IPS-20b (cell line): ENCODE measurements around the gene TUBA4A.
A peak's percentile ranks its signal among the peaks of the same experiment; 100 is the strongest.

Source experiments
- H3K27ac ChIP-seq: one replicate; pipeline ENCODE4 v1.5.1; 2013; ENCODE audit warnings: low read length
- H3K27me3 ChIP-seq: 2 replicates; pipeline ENCODE4 v1.6.1; 2013; ENCODE audit warnings: mild to moderate bottlenecking, low read length, inconsistent platforms; ENCODE audit not compliant: insufficient read depth
- H3K36me3 ChIP-seq: 2 replicates; pipeline ENCODE4 v1.6.1; 2013; ENCODE audit warnings: low read depth, mild to moderate bottlenecking, inconsistent platforms, low read length, moderate library complexity; ENCODE audit not compliant: insufficient read depth
- H3K4me1 ChIP-seq: 2 replicates; pipeline ENCODE4 v1.6.1; 2013; ENCODE audit warnings: mild to moderate bottlenecking, control low read depth, inconsistent platforms, low read length, moderate library complexity; ENCODE audit not compliant: insufficient read depth
- H3K4me3 ChIP-seq: 2 replicates; pipeline ENCODE4 v1.5.1; 2013; ENCODE audit warnings: mild to moderate bottlenecking, low read length, inconsistent platforms
- H3K9ac ChIP-seq: 2 replicates; pipeline ENCODE4 v1.6.1; 2013; ENCODE audit warnings: low read depth, mild to moderate bottlenecking, inconsistent platforms, low read length, moderate library complexity
- H3K9me3 ChIP-seq: 2 replicates; pipeline ENCODE4 v1.6.1; 2013; ENCODE audit warnings: mild to moderate bottlenecking, low read depth, low read length, inconsistent platforms; ENCODE audit not compliant: insufficient read depth

TUBA4A gene

DNA sequence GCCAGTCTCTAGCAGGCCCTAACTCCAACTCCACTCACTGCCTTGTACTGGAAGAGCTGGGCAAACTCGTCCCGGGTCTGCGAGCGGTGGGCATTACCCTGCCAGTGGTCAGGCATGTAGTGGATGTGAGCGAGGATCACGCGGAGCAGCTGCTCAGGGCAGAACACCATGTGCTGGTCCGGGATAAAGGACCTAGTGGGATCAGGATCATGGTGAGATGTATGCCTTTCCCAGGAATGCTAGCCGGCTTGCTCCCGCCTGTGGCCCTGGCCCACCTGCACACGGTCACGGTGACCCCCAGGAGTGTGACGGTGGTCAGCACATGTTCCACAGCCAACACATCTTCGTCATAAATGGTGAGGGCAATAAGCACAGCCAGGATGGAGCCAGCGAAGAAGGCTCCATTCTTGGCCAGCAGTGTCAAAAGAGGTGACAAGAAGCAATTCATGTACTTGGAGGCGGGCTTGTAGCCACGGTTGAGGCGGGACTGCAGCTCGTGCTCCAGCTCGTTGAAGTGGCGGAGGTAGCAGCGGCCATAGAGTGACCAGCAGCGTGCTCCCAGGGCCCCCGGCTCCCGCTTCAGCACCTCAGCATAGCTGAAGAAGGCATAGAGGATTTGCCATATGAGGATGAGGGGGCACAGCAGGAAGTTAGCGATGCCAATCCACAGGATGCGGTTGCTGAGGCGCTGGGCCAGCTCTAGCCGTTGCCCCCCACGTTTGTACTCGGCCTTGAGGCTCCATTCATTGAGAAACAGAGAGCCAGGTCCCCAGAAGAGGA is 29.7 kb downstream of the TUBA4A start:
- Histone ChIP-seq H3K9me3 (no peaks in the 10 kb centered on the region), H3K9ac (no peak overlapping the region), H3K4me1 (peaks cover 8% of the 10 kb centered on the region; the same call in 1 of the 2 replicates), H3K27ac (no peak overlapping the region), H3K36me3 (peaks cover 46% of the 10 kb centered on the region), H3K4me3 (no peak overlapping the region), H3K27me3 (no peaks in the 10 kb centered on the region)

- Histone ChIP-seq H3K36me3 (peaks cover 46% of the 10 kb centered on the region), H3K9me3 (no peaks in the 10 kb centered on the region), H3K4me3 (no peak overlapping the region), H3K4me1 (peaks cover 3% of the 10 kb centered on the region; the same call in 1 of the 2 replicates), H3K27me3 (no peaks in the 10 kb centered on the region), H3K27ac (no peak overlapping the region), H3K9ac (no peak overlapping the region)
Observed at GRCh38 chr2:219221957-219222518, 31.7 kb downstream of the TUBA4A start.

GRCh38 chr2:219220652-219221402 is 32.9 kb downstream of the TUBA4A start:
- H3K9ac ChIP-seq = no peak overlapping the region
- H3K27ac ChIP-seq = no peak overlapping the region
- peaks cover 46% of the 10 kb centered on the region for H3K36me3 ChIP-seq
- H3K4me1 ChIP-seq = peaks cover 3% of the 10 kb centered on the region; the same call in 1 of the 2 replicates
- H3K9me3 ChIP-seq = no peaks in the 10 kb centered on the region
- no peak overlapping the region for H3K4me3 ChIP-seq
- no peaks in the 10 kb centered on the region for H3K27me3 ChIP-seq

GRCh38 chr2:219219784-219220532 is 33.8 kb downstream of the TUBA4A start:
- Histone ChIP-seq H3K27ac (no peak overlapping the region), H3K4me1 (peaks cover 3% of the 10 kb centered on the region; the same call in 1 of the 2 replicates), H3K36me3 (peaks cover 45% of the 10 kb centered on the region), H3K4me3 (peak overlapping the region; percentile 81; the same call in 1 of the 2 replicates), H3K9ac (peak overlapping the region; percentile 87; the same call in 1 of the 2 replicates), H3K9me3 (no peaks in the 10 kb centered on the region), H3K27me3 (no peaks in the 10 kb centered on the region)

DNA sequence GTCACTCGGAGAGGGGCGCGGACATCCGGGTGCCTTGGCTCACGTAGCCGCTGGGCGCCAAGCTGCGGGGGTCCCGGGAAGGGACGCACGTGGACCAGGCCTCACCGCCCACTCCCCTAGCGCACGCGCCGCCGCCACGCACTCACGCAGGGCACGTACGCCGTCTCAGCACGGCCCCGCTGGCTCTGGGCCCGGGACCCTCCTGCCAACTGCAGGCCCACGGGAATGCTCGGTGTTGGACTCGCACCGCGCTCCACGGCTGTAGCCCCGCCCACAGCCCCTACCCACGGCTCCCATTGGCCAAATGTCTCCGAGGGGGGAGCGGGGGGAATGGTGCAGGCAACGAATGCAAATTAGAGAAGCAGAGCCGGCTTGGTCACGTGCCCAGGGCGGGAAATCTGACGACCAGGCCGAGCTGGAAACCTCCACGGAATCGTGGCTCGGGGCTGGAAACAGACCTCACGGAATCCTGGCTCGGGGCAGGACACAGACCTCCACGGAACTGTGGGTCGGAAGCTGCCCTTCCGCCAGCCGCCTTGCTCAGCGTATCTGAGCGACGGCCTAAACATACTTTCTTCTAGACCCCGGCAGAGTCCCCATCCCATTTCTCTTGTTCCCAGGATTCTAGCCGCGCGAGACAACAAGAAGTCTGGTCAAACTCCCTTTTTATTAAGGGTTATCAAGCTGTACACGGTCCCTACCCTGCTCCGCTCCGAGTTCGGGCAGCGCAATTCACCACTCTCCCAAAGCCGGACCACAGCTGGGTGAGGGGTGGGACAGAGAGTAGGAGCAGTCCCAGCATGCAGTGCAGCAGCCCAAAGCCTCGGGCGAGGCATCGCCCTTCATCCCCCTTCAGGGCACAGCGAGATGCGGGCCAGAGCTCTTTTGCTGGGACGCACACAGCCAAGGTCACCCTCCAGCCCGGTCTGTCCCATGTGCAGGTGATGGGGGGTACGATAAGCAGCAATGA is 34.7 kb downstream of the TUBA4A start, which contains the start of gene ABCB6:
Gene ABCB6 (minus strand): TSS at position 227 of the 970 bp plus-strand sequence. CDS start 285 bp downstream, outside the sequence.
- H3K4me1 ChIP-seq = peaks cover 3% of the 10 kb centered on the region; the same call in 1 of the 2 replicates
- peaks cover 45% of the 10 kb centered on the region for H3K36me3 ChIP-seq
- H3K4me3 ChIP-seq = peak within 1 kb of the TSS; percentile 81
- H3K27me3 ChIP-seq = no peaks in the 10 kb centered on the region
- no peaks in the 10 kb centered on the region for H3K9me3 ChIP-seq
- peak within 1 kb of the TSS; percentile 87; the same call in 1 of the 2 replicates for H3K9ac ChIP-seq
- H3K27ac ChIP-seq = peak within 1 kb of the TSS; percentile 48

GRCh38 chr2:219218217-219218731 is 35.4 kb downstream of the TUBA4A start:
- H3K4me1 ChIP-seq = peaks cover 3% of the 10 kb centered on the region; the same call in 1 of the 2 replicates
- peak overlapping the region; percentile 48 for H3K27ac ChIP-seq
- H3K9me3 ChIP-seq = no peaks in the 10 kb centered on the region
- H3K27me3 ChIP-seq = no peaks in the 10 kb centered on the region
- H3K4me3 ChIP-seq = peak overlapping the region; percentile 81
- peaks cover 45% of the 10 kb centered on the region for H3K36me3 ChIP-seq
- H3K9ac ChIP-seq = peak overlapping the region; percentile 87; the same call in 1 of the 2 replicates

GRCh38 chr2:219216535-219216915 is 37.2 kb downstream of the TUBA4A start:
- Histone ChIP-seq H3K36me3 (peaks cover 44% of the 10 kb centered on the region), H3K9ac (peak overlapping the region; percentile 15; the same call in 1 of the 2 replicates), H3K27me3 (no peaks in the 10 kb centered on the region), H3K9me3 (no peaks in the 10 kb centered on the region), H3K4me3 (no peak overlapping the region), H3K27ac (no peak overlapping the region), H3K4me1 (peaks cover 3% of the 10 kb centered on the region; the same call in 1 of the 2 replicates)

GRCh38 chr2:219215871-219216534 is 37.7 kb downstream of the TUBA4A start:
- H3K9ac ChIP-seq = peak overlapping the region; percentile 15; the same call in 1 of the 2 replicates
- no peaks in the 10 kb centered on the region for H3K27me3 ChIP-seq
- peaks cover 44% of the 10 kb centered on the region for H3K36me3 ChIP-seq
- peaks cover 3% of the 10 kb centered on the region; the same call in 1 of the 2 replicates for H3K4me1 ChIP-seq
- H3K27ac ChIP-seq = no peak overlapping the region
- H3K4me3 ChIP-seq = no peak overlapping the region
- no peaks in the 10 kb centered on the region for H3K9me3 ChIP-seq

DNA sequence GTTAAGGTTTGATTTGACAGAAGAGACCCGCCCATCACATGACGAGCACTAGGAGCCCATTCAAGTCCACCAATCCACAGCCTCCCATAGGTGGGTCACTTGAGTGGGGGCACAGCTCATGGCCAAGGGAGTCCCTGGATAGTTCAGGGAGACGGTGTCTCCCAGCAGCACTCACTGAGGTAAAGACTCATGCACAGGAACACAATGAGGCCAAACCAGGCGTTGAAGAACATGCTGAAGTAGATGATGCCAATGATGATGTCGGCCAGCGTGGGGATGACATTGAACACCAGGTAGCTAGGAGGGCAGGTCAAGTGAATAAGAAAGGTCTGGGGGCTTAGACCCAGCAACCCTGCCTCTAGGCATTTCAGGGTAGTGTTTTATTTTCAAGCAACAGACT is 38.9 kb downstream of the TUBA4A start:
- no peak overlapping the region for H3K27ac ChIP-seq
- H3K4me3 ChIP-seq = no peak overlapping the region
- H3K9ac ChIP-seq = no peak overlapping the region
- H3K36me3 ChIP-seq = peaks cover 54% of the 10 kb centered on the region
- H3K9me3 ChIP-seq = no peaks in the 10 kb centered on the region
- peaks cover 3% of the 10 kb centered on the region; the same call in 1 of the 2 replicates for H3K4me1 ChIP-seq
- no peaks in the 10 kb centered on the region for H3K27me3 ChIP-seq

DNA sequence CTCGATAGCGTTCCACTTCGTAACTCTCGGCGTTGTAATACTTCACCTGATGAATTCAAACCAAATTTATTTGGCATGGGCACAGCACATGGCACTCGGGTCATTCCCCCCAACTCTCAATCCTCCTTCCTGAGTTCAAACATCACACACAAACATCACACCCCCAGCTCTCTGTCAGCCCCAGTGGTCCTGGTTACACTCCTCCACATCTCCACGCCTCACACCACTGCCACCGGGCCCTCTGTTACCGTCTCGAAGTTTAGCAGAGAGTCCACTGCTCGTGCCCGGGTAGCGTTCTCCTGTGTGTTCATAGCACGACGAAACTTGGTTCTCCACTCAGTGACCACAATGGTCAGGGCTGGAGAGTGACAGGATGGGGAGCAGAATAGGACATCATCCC is 39.6 kb downstream of the TUBA4A start:
- H3K9me3 ChIP-seq = no peaks in the 10 kb centered on the region
- H3K36me3 ChIP-seq = peaks cover 60% of the 10 kb centered on the region
- H3K4me3 ChIP-seq = no peak overlapping the region
- no peak overlapping the region for H3K27ac ChIP-seq
- no peaks in the 10 kb centered on the region for H3K27me3 ChIP-seq
- H3K4me1 ChIP-seq = no peaks in the 10 kb centered on the region
- no peak overlapping the region for H3K9ac ChIP-seq
